K562 (cell line): Measurements from ENCODE around the gene DISC1. TPM values are rescaled to one million over a fixed set of nuclear protein-coding genes. Genes with fewer than 3 reads are reported as not detected.

Experiments used
- CTCF ChIP-seq, 3 experiments: IDR thresholded peaks in 2 of 3; conservative IDR thresholded peaks in 1 of 3; 2 replicates each; pipeline ENCODE4 v1.5.1; 2011 to 2012; ENCODE audit warnings: low read length in 3 of 3, mild to moderate bottlenecking in 3 of 3, control low read depth in 2 of 3, improper control_type of control experiment in 1 of 3, inconsistent platforms in 1 of 3, low read depth in 1 of 3, mixed read lengths in 1 of 3, moderate library complexity in 1 of 3; ENCODE audit not compliant: insufficient read depth in 2 of 3
- DPF2 ChIP-seq: fragments of 450-650 bp; IDR thresholded peaks from 2 replicates; pipeline ENCODE4 v1.6.1; 2016
- E4F1 ChIP-seq: fragments of 250-450 bp; sonication (Bioruptor Pico); IDR thresholded peaks from 2 replicates; pipeline ENCODE4 v1.5.0; 2021; ENCODE audit warnings: mild to moderate bottlenecking, borderline replicate concordance
- ESRRA ChIP-seq: fragments of 450-650 bp; IDR thresholded peaks from 2 replicates; pipeline ENCODE4 v1.6.1; 2014; ENCODE audit warnings: low read depth, mild to moderate bottlenecking, moderate library complexity, borderline replicate concordance
- FOXM1 ChIP-seq, 2 experiments: fragments of 450-650 bp in 1 of 2; sonication (generic) in 1 of 2; formaldehyde crosslinking in 1 of 2; IDR thresholded peaks; 2 replicates each; pipeline versions ENCODE4 v1.6.1 to v1.9.0; 2017 to 2022; ENCODE audit warnings: low read depth in 2 of 2, mild to moderate bottlenecking in 2 of 2, missing genetic modification reagents in 1 of 2, moderate library complexity in 1 of 2
- NELFE ChIP-seq: IDR thresholded peaks from 2 replicates; pipeline ENCODE4 v1.6.1; 2011; ENCODE audit warnings: mild to moderate bottlenecking; ENCODE audit not compliant: insufficient read depth, insufficient read length
- NFE2 ChIP-seq: IDR thresholded peaks from 2 replicates; pipeline ENCODE4 v1.6.1; 2014; ENCODE audit warnings: antibody characterized with exemption, low read depth
- TEAD1 ChIP-seq, 2 experiments: fragments of 450-650 bp in 1 of 2; sonication (generic) in 1 of 2; formaldehyde crosslinking; IDR thresholded peaks; 2 replicates each; pipeline versions ENCODE4 v1.4.0 to v1.8.0; 2020 to 2022; ENCODE audit warnings: mild to moderate bottlenecking in 2 of 2, missing genetic modification reagents in 1 of 2
- VEZF1 ChIP-seq: fragments of 200-800 bp; sonication (Bioruptor generic); IDR thresholded peaks from 2 replicates; pipeline ENCODE4 v1.6.1; 2017; ENCODE audit warnings: missing genetic modification characterization, missing compliant biosample characterization
- ZC3H11A ChIP-seq: IDR thresholded peaks from 2 replicates; pipeline ENCODE4 v1.6.1; 2012; ENCODE audit warnings: low read depth, low read length, improper control_type of control experiment
- ZNF274 ChIP-seq: IDR thresholded peaks from 2 replicates; pipeline ENCODE4 v1.6.1; 2011; ENCODE audit warnings: low read depth, mild to moderate bottlenecking, low read length, moderate library complexity, borderline replicate concordance
- polyA plus RNA-seq, 8 experiments: library from polyadenylated mRNA; depleted of rRNA in 4 of 8; stranded (reverse) in 5 of 8; unstranded in 3 of 8; fragments of >200 nt; fragmentation: Nextera tagmentation in 2 of 8; fragmentation: Illumina TruSeq in 1 of 8; extraction: Ambion mirVana in 2 of 8; extraction: Trizol in 1 of 8; gene quantifications; 2 replicates each; pipeline versions ENCODE4 v1.2.1 to v1.2.3, GENCODE V29; 2011 to 2014; ENCODE audit warnings: inconsistent platforms in 1 of 8, missing spikeins in 1 of 8
- total RNA-seq, 7 experiments: library from RNA; depleted of rRNA in 6 of 7; stranded (reverse); fragments of >200 nt in 6 of 7; fragmentation: Illumina TruSeq in 2 of 7; extraction: Trizol in 2 of 7; gene quantifications; 2 replicates each; pipeline versions ENCODE4 v1.2.1 to v1.2.3, GENCODE V29; 2011 to 2021; ENCODE audit warnings: low replicate concordance in 1 of 7
- TF ChIP-seq, protein P1 (sequence below): fragments of 450-650 bp; IDR thresholded peaks from 2 replicates; pipeline ENCODE4 v1.7.1; 2018; ENCODE audit warnings: mild to moderate bottlenecking, low read depth; ENCODE audit not compliant: partially characterized antibody
- TF ChIP-seq, protein P2 (sequence below): sonication (generic); formaldehyde crosslinking; IDR thresholded peaks from 2 replicates; pipeline ENCODE4 v1.8.0; 2022; ENCODE audit warnings: mild to moderate bottlenecking, missing genetic modification reagents
- TF ChIP-seq, protein P3 (sequence below): fragments of 450-650 bp; formaldehyde crosslinking; IDR thresholded peaks from 2 replicates; pipeline ENCODE4 v1.4.0; 2020; ENCODE audit warnings: mild to moderate bottlenecking, mixed read lengths

Gene DISC1
- total and polyA plus RNA-seq, 9 of the 15 experiments (the other 6 are each of a cell fraction or from before 2014, with no cell fraction given): 0.01 to 0.11 (median 0.08) TPM; not detected in 1

GRCh38 chr1:231603598-231604275 is 22.9 kb upstream of the DISC1 start (continued):
- TF ChIP-seq, protein P1, sequence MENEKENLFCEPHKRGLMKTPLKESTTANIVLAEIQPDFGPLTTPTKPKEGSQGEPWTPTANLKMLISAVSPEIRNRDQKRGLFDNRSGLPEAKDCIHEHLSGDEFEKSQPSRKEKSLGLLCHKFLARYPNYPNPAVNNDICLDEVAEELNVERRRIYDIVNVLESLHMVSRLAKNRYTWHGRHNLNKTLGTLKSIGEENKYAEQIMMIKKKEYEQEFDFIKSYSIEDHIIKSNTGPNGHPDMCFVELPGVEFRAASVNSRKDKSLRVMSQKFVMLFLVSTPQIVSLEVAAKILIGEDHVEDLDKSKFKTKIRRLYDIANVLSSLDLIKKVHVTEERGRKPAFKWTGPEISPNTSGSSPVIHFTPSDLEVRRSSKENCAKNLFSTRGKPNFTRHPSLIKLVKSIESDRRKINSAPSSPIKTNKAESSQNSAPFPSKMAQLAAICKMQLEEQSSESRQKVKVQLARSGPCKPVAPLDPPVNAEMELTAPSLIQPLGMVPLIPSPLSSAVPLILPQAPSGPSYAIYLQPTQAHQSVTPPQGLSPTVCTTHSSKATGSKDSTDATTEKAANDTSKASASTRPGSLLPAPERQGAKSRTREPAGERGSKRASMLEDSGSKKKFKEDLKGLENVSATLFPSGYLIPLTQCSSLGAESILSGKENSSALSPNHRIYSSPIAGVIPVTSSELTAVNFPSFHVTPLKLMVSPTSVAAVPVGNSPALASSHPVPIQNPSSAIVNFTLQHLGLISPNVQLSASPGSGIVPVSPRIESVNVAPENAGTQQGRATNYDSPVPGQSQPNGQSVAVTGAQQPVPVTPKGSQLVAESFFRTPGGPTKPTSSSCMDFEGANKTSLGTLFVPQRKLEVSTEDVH: no peak
- TF ChIP-seq ZNF274 (no peak), E4F1 (no peak), CTCF (IDR thresholded peaks at IDR 0.05 in 2 of 3, conservative IDR thresholded peaks at IDR 0.05 in 1 of 3; ENCODE audit: insufficient read depth in 2 of 3, low read depth in 1 of 3, low read length in 3 of 3) (peak; percentile 72 to 94 (median 81)), VEZF1 (CRISPR knock-in tag) (no peak), ESRRA (no peak), TEAD1 (CRISPR knock-in tag; IDR thresholded peaks at IDR 0.05) (no peak), ZC3H11A (no peak), DPF2 (peak; percentile 46; the same call in 1 of the 2 replicates), FOXM1 (IDR thresholded peaks at IDR 0.05; ENCODE audit: low read depth) (peak; percentile 91), FOXM1 (CRISPR knock-in tag; IDR thresholded peaks at IDR 0.05; ENCODE audit: low read depth) (no peak), NELFE (no peak), NFE2 (no peak)
- TF ChIP-seq, protein P2, sequence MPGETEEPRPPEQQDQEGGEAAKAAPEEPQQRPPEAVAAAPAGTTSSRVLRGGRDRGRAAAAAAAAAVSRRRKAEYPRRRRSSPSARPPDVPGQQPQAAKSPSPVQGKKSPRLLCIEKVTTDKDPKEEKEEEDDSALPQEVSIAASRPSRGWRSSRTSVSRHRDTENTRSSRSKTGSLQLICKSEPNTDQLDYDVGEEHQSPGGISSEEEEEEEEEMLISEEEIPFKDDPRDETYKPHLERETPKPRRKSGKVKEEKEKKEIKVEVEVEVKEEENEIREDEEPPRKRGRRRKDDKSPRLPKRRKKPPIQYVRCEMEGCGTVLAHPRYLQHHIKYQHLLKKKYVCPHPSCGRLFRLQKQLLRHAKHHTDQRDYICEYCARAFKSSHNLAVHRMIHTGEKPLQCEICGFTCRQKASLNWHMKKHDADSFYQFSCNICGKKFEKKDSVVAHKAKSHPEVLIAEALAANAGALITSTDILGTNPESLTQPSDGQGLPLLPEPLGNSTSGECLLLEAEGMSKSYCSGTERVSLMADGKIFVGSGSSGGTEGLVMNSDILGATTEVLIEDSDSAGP (CRISPR knock-in tag): no peak
- TF ChIP-seq, protein P3, sequence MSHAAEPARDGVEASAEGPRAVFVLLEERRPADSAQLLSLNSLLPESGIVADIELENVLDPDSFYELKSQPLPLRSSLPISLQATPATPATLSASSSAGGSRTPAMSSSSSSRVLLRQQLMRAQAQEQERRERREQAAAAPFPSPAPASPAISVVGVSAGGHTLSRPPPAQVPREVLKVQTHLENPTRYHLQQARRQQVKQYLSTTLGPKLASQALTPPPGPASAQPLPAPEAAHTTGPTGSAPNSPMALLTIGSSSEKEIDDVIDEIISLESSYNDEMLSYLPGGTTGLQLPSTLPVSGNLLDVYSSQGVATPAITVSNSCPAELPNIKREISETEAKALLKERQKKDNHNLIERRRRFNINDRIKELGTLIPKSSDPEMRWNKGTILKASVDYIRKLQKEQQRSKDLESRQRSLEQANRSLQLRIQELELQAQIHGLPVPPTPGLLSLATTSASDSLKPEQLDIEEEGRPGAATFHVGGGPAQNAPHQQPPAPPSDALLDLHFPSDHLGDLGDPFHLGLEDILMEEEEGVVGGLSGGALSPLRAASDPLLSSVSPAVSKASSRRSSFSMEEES: no peak
